H9 (cell line): ENCODE data around the gene APOH. TPM values are rescaled to one million over a fixed set of nuclear protein-coding genes. Genes with fewer than 3 reads are reported as not detected.

Experiments used
- DNase-seq: peaks from one replicate; pipeline ENCODE4 v3.0.0-alpha.2; 2017
- H2AFZ ChIP-seq: one replicate; pipeline ENCODE4 v1.6.1; 2013; ENCODE audit warnings: mild to moderate bottlenecking, low read length, control low read depth, moderate library complexity
- H2AK5ac ChIP-seq: 2 replicates; pipeline ENCODE4 v1.6.1; 2013; ENCODE audit warnings: low read length, control low read depth, mixed read lengths; ENCODE audit not compliant: insufficient read length
- H2BK120ac ChIP-seq: one replicate; pipeline ENCODE4 v1.6.1; 2013; ENCODE audit warnings: low read depth, mild to moderate bottlenecking, low read length, control low read depth, inconsistent platforms; ENCODE audit not compliant: poor library complexity, severe bottlenecking
- H2BK12ac ChIP-seq: 2 replicates; pipeline ENCODE4 v1.6.1; 2013; ENCODE audit warnings: low read length, control low read depth, mixed read lengths, low read depth; ENCODE audit not compliant: insufficient read length
- H2BK15ac ChIP-seq: 2 replicates; pipeline ENCODE4 v1.6.1; 2013; ENCODE audit warnings: low read depth, low read length, control low read depth
- H2BK20ac ChIP-seq: one replicate; pipeline ENCODE4 v1.6.1; 2013; ENCODE audit warnings: low read depth, mild to moderate bottlenecking, low read length, control low read depth, inconsistent platforms; ENCODE audit not compliant: poor library complexity, severe bottlenecking
- H2BK5ac ChIP-seq: 2 replicates; pipeline ENCODE4 v1.6.1; 2013; ENCODE audit warnings: low read length, control low read depth, mixed read lengths; ENCODE audit not compliant: insufficient read length
- H3K14ac ChIP-seq: 2 replicates; pipeline ENCODE4 v1.6.1; 2013; ENCODE audit warnings: low read length, control low read depth; ENCODE audit not compliant: insufficient read depth
- H3K18ac ChIP-seq: 2 replicates; pipeline ENCODE4 v1.6.1; 2013; ENCODE audit warnings: low read depth, mild to moderate bottlenecking, mixed read lengths, low read length, control low read depth; ENCODE audit not compliant: insufficient read length
- H3K23ac ChIP-seq: 2 replicates; pipeline ENCODE4 v1.6.1; 2013; ENCODE audit warnings: low read length, control low read depth, mixed read lengths, low read depth; ENCODE audit not compliant: insufficient read length
- H3K23me2 ChIP-seq: 2 replicates; pipeline ENCODE4 v1.6.1; 2013; ENCODE audit warnings: low read depth, mild to moderate bottlenecking, mixed read lengths, low read length, control low read depth; ENCODE audit not compliant: insufficient read length, poor library complexity, severe bottlenecking
- H3K27ac ChIP-seq: 2 replicates; pipeline ENCODE4 v1.5.1; 2013; ENCODE audit warnings: low read length, control low read depth, mixed read lengths, low read depth; ENCODE audit not compliant: insufficient read length
- H3K27me3 ChIP-seq: 2 replicates; pipeline ENCODE4 v1.6.1; 2013; ENCODE audit warnings: low read length, control low read depth, inconsistent platforms; ENCODE audit not compliant: insufficient read depth
- H3K4ac ChIP-seq: 2 replicates; pipeline ENCODE4 v1.6.1; 2013; ENCODE audit warnings: low read depth, mild to moderate bottlenecking, control low read depth, inconsistent platforms, low read length, moderate library complexity
- H3K4me1 ChIP-seq: 2 replicates; pipeline ENCODE4 v1.6.1; 2013; ENCODE audit warnings: low read length, control low read depth, inconsistent platforms; ENCODE audit not compliant: insufficient read depth
- H3K4me2 ChIP-seq: 2 replicates; pipeline ENCODE4 v1.6.1; 2013; ENCODE audit warnings: low read length, control low read depth, mixed read lengths; ENCODE audit not compliant: insufficient read length, insufficient read depth
- H3K56ac ChIP-seq: 2 replicates; pipeline ENCODE4 v1.6.1; 2013; ENCODE audit warnings: low read depth, mild to moderate bottlenecking, mixed read lengths, low read length, control low read depth; ENCODE audit not compliant: insufficient read length
- H3K79me1 ChIP-seq: 2 replicates; pipeline ENCODE4 v1.6.1; 2013; ENCODE audit warnings: low read depth, mild to moderate bottlenecking, moderate library complexity, low read length, control low read depth, inconsistent platforms; ENCODE audit not compliant: insufficient read depth, poor library complexity, severe bottlenecking
- H3K79me2 ChIP-seq: 2 replicates; pipeline ENCODE4 v1.6.1; 2013; ENCODE audit warnings: low read length, control low read depth, inconsistent platforms; ENCODE audit not compliant: insufficient read depth
- H3K9ac ChIP-seq: 2 replicates; pipeline ENCODE4 v1.6.1; 2013; ENCODE audit warnings: low read length, control low read depth, mixed read lengths; ENCODE audit not compliant: insufficient read length; ENCODE audit errors: extremely low read depth
- H3K9me3 ChIP-seq: one replicate; pipeline ENCODE4 v1.6.1; 2013; ENCODE audit warnings: low read depth, low read length, inconsistent platforms; ENCODE audit not compliant: control insufficient read depth
- H3T11ph ChIP-seq: one replicate; pipeline ENCODE4 v1.6.1; 2013; ENCODE audit warnings: mild to moderate bottlenecking, low read length, control low read depth, inconsistent platforms
- H4K20me1 ChIP-seq: one replicate; pipeline ENCODE4 v1.6.1; 2013; ENCODE audit not compliant: control insufficient read depth, insufficient read length, insufficient read depth
- H4K5ac ChIP-seq: 2 replicates; pipeline ENCODE4 v1.6.1; 2013; ENCODE audit warnings: low read depth, mild to moderate bottlenecking, mixed read lengths, low read length, control low read depth; ENCODE audit not compliant: insufficient read length
- H4K8ac ChIP-seq: replicated peaks from 2 replicates; pipeline ENCODE4 v1.6.1; 2013; ENCODE audit warnings: low read length, control low read depth, mixed read lengths, low read depth; ENCODE audit not compliant: insufficient read length
- H4K91ac ChIP-seq: 2 replicates; pipeline ENCODE4 v1.6.1; 2013; ENCODE audit warnings: low read depth, mild to moderate bottlenecking, moderate library complexity, mixed read lengths, low read length, control low read depth; ENCODE audit not compliant: insufficient read length
- H3K27ac Mint-ChIP-seq, 3 experiments: 2 replicates in 2 of 3; 3 replicates in 1 of 3; pipeline ENCODE4 v1.8.0; 2020 to 2021; ENCODE audit warnings: mixed read lengths in 3 of 3, mild to moderate bottlenecking in 1 of 3, moderate library complexity in 1 of 3
- H3K27me3 Mint-ChIP-seq: 2 replicates; pipeline ENCODE4 v1.8.0; 2021; ENCODE audit warnings: low read depth, mild to moderate bottlenecking, moderate library complexity, mixed read lengths
- H3K36me3 Mint-ChIP-seq, 3 experiments: 2 replicates in 2 of 3; 3 replicates in 1 of 3; pipeline ENCODE4 v1.8.0; 2020 to 2021; ENCODE audit warnings: low read depth in 3 of 3, mixed read lengths in 3 of 3; ENCODE audit not compliant: insufficient read depth in 1 of 3
- H3K4me1 Mint-ChIP-seq, 2 experiments: 2 replicates each; pipeline ENCODE4 v1.8.0; 2020; ENCODE audit warnings: mixed read lengths in 2 of 2
- H3K4me3 Mint-ChIP-seq, 2 experiments: 2 replicates in 1 of 2; 3 replicates in 1 of 2; pipeline ENCODE4 v1.8.0; 2020 to 2021; ENCODE audit warnings: mild to moderate bottlenecking in 2 of 2, mixed read lengths in 2 of 2, moderate library complexity in 1 of 2
- H3K9me3 Mint-ChIP-seq, 2 experiments: 2 replicates in 1 of 2; 3 replicates in 1 of 2; pipeline ENCODE4 v1.8.0; 2020; ENCODE audit warnings: mild to moderate bottlenecking in 2 of 2, mixed read lengths in 2 of 2, moderate library complexity in 1 of 2
- CTCF ChIP-seq: fragments of 200-600 bp; sonication (generic); conservative IDR thresholded peaks from 3 replicates; pipeline ENCODE4 v1.8.0; 2021; ENCODE audit warnings: antibody characterized with exemption, mild to moderate bottlenecking
- total RNA-seq: library from RNA; stranded (reverse); gene quantifications from 2 replicates; pipeline ENCODE4 v1.2.1, GENCODE V29; 2021

Gene APOH
- total RNA-seq, 1 experiment from 2014 or later = not detected

DNA sequence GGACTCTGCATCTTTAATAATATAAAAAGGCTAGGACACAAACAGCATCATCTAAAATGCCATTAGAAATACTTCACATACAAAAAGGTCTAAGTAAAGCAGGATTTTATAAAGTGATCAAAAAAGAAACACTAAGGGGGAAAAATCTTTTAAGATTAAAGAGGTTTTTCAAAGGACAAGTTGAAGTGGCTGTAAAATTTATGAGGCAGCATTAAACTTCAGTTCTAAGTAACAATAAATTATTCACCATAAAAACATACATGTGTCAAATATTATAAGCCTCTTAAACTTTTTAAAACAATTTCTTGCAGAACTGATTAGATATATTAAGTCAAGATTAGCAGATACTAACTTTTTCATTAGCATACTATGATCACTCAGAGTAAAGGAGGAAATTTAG is 58.0 kb downstream of the APOH start:
- Mint-ChIP-seq H3K4me3 (no peak overlapping the region), H3K27ac (no peak overlapping the region), H3K9me3 (no peaks in the 10 kb centered on the region), H3K27me3 (no peaks in the 10 kb centered on the region), H3K4me1 (no peaks in the 10 kb centered on the region), H3K36me3 (0 out of 7 replicates have a peak, but pooled peaks cover 0 to 3% (median 0%) of the 10 kb centered on the region in 3 experiments)
- Histone ChIP-seq H3K23ac (no peak overlapping the region), H3T11ph (no peak overlapping the region), H3K23me2 (no peaks in the 10 kb centered on the region), H2BK12ac (no peak overlapping the region), H2BK120ac (no peak overlapping the region), H2BK5ac (no peak overlapping the region), H2BK20ac (no peak overlapping the region), H3K14ac (no peak overlapping the region), H3K9me3 (no peaks in the 10 kb centered on the region), H3K79me2 (no peaks in the 10 kb centered on the region), H3K18ac (no peak overlapping the region), H3K56ac (no peak overlapping the region), H3K27ac (no peak overlapping the region), H2AFZ (no peak overlapping the region), H3K4me2 (no peak overlapping the region), H4K20me1 (no peaks in the 10 kb centered on the region), H3K9ac (no peak overlapping the region), H3K27me3 (no peaks in the 10 kb centered on the region), H3K79me1 (no peaks in the 10 kb centered on the region), H3K4me1 (no peaks in the 10 kb centered on the region), H2BK15ac (no peak overlapping the region), H4K5ac (no peak overlapping the region), H3K4ac (no peak overlapping the region), H2AK5ac (no peak overlapping the region), H4K91ac (no peak overlapping the region), H4K8ac (no peak overlapping the region)
- no peak for TF ChIP-seq CTCF
- DNase-seq = no peak
